ENCODE data around the gene CPN2. TPM values are rescaled to one million over a fixed set of nuclear protein-coding genes. Genes with fewer than 3 reads are reported as not detected.

CPN2 gene
- total RNA-seq, 1 donor from 2014 or later, result not detected

- Mint-ChIP-seq H3K27me3 (peaks cover 29% of the 10 kb centered on the region), H3K36me3 (ENCODE audit: low read depth) (peaks cover 6% of the 10 kb centered on the region), H3K27ac (no peak overlapping the region), H3K9me3 (peaks cover 18% of the 10 kb centered on the region), H3K4me3 (no peak overlapping the region), H3K4me1 (peaks cover 2% of the 10 kb centered on the region)
- intact Hi-C loops (cut with micrococcal nuclease), result no loop called here
- no peak for DNase-seq
These were observed 36.1 kb upstream of the CPN2 start for GRCh38 chr3:194387276-194387675.

GRCh38 chr3:194386648-194387047 is 35.5 kb upstream of the CPN2 start:
- no peak for DNase-seq
- H3K27me3 Mint-ChIP-seq, result peaks cover 29% of the 10 kb centered on the region
- peaks cover 2% of the 10 kb centered on the region for H3K4me1 Mint-ChIP-seq
- H3K4me3 Mint-ChIP-seq, result no peak overlapping the region
- H3K9me3 Mint-ChIP-seq, result peaks cover 18% of the 10 kb centered on the region
- H3K36me3 Mint-ChIP-seq (ENCODE audit: low read depth), result peaks cover 6% of the 10 kb centered on the region
- H3K27ac Mint-ChIP-seq, result no peak overlapping the region
- intact Hi-C loops (cut with micrococcal nuclease), result no loop called here

- Mint-ChIP-seq H3K4me3 (no peak overlapping the region), H3K36me3 (ENCODE audit: low read depth) (peaks cover 6% of the 10 kb centered on the region), H3K4me1 (peaks cover 2% of the 10 kb centered on the region), H3K9me3 (peaks cover 17% of the 10 kb centered on the region), H3K27me3 (peaks cover 24% of the 10 kb centered on the region), H3K27ac (no peak overlapping the region)
- DNase-seq, result no peak
- intact Hi-C loops (cut with micrococcal nuclease), result no loop called here
These were observed 34.9 kb upstream of the CPN2 start for GRCh38 chr3:194386066-194386465.

- peaks cover 4% of the 10 kb centered on the region for H3K9me3 Mint-ChIP-seq
- H3K4me1 Mint-ChIP-seq, result peaks cover 2% of the 10 kb centered on the region
- H3K27ac Mint-ChIP-seq, result no peak overlapping the region
- no peak for DNase-seq
- peaks cover 15% of the 10 kb centered on the region for H3K27me3 Mint-ChIP-seq
- no peak overlapping the region for H3K4me3 Mint-ChIP-seq
- intact Hi-C loops (cut with micrococcal nuclease), result no loop called here
- H3K36me3 Mint-ChIP-seq (ENCODE audit: low read depth), result no peaks in the 10 kb centered on the region
These were observed 33.5 kb upstream of the CPN2 start for GRCh38 chr3:194384569-194385001.

- Mint-ChIP-seq H3K27me3 (peaks cover 11% of the 10 kb centered on the region), H3K27ac (no peak overlapping the region), H3K36me3 (ENCODE audit: low read depth) (no peaks in the 10 kb centered on the region), H3K4me1 (peaks cover 2% of the 10 kb centered on the region), H3K4me3 (no peak overlapping the region), H3K9me3 (no peaks in the 10 kb centered on the region)
- no peak for DNase-seq
- intact Hi-C loops (cut with micrococcal nuclease), result no loop called here
These were observed 33.0 kb upstream of the CPN2 start for GRCh38 chr3:194384156-194384555.

- intact Hi-C loops (cut with micrococcal nuclease), result no loop called here
- peaks cover 2% of the 10 kb centered on the region for H3K4me1 Mint-ChIP-seq
- no peak for DNase-seq
- H3K36me3 Mint-ChIP-seq (ENCODE audit: low read depth), result no peaks in the 10 kb centered on the region
- no peak overlapping the region for H3K27ac Mint-ChIP-seq
- H3K27me3 Mint-ChIP-seq, result peaks cover 14% of the 10 kb centered on the region
- H3K4me3 Mint-ChIP-seq, result no peak overlapping the region
- H3K9me3 Mint-ChIP-seq, result no peaks in the 10 kb centered on the region
These were observed 32.3 kb upstream of the CPN2 start for GRCh38 chr3:194383276-194383940.

GRCh38 chr3:194382892-194383223 is 31.7 kb upstream of the CPN2 start:
- intact Hi-C loops (cut with micrococcal nuclease), result no loop called here
- H3K36me3 Mint-ChIP-seq (ENCODE audit: low read depth), result no peaks in the 10 kb centered on the region
- peaks cover 2% of the 10 kb centered on the region for H3K4me1 Mint-ChIP-seq
- H3K27ac Mint-ChIP-seq, result no peak overlapping the region
- no peak for DNase-seq
- H3K4me3 Mint-ChIP-seq, result no peak overlapping the region
- peaks cover 14% of the 10 kb centered on the region for H3K27me3 Mint-ChIP-seq
- no peaks in the 10 kb centered on the region for H3K9me3 Mint-ChIP-seq

- no peak for DNase-seq
- Mint-ChIP-seq H3K9me3 (no peaks in the 10 kb centered on the region), H3K4me3 (no peak overlapping the region), H3K27ac (no peak overlapping the region), H3K4me1 (peaks cover 2% of the 10 kb centered on the region), H3K27me3 (peaks cover 14% of the 10 kb centered on the region), H3K36me3 (ENCODE audit: low read depth) (no peaks in the 10 kb centered on the region)
- intact Hi-C loops (cut with micrococcal nuclease), result no loop called here
These were observed 31.2 kb upstream of the CPN2 start for GRCh38 chr3:194382196-194382891.

GRCh38 chr3:194381460-194381875 is 30.3 kb upstream of the CPN2 start:
- Mint-ChIP-seq H3K9me3 (no peaks in the 10 kb centered on the region), H3K36me3 (ENCODE audit: low read depth) (no peaks in the 10 kb centered on the region), H3K27me3 (peaks cover 14% of the 10 kb centered on the region), H3K4me1 (peaks cover 2% of the 10 kb centered on the region), H3K4me3 (no peak overlapping the region), H3K27ac (no peak overlapping the region)
- intact Hi-C loops (cut with micrococcal nuclease), result no loop called here
- DNase-seq, result no peak

GRCh38 chr3:194380326-194380725 is 29.2 kb upstream of the CPN2 start:
- H3K27me3 Mint-ChIP-seq, result peaks cover 19% of the 10 kb centered on the region

GRCh38 chr3:194379651-194380050 is 28.5 kb upstream of the CPN2 start:
- Mint-ChIP-seq H3K27ac (no peak overlapping the region), H3K4me1 (peaks cover 2% of the 10 kb centered on the region)

More at GRCh38 chr3:194380326-194380725, 29.2 kb upstream of the CPN2 start:
- Mint-ChIP-seq H3K4me1 (peaks cover 2% of the 10 kb centered on the region), H3K9me3 (no peaks in the 10 kb centered on the region), H3K4me3 (no peak overlapping the region), H3K36me3 (ENCODE audit: low read depth) (no peaks in the 10 kb centered on the region), H3K27ac (no peak overlapping the region)
- no peak for DNase-seq
- intact Hi-C loops (cut with micrococcal nuclease), result no loop called here

GRCh38 chr3:194379231-194379630 is 28.1 kb upstream of the CPN2 start:
- H3K36me3 Mint-ChIP-seq (ENCODE audit: low read depth), result no peaks in the 10 kb centered on the region
- peaks cover 21% of the 10 kb centered on the region for H3K27me3 Mint-ChIP-seq
- no peaks in the 10 kb centered on the region for H3K9me3 Mint-ChIP-seq
- no peak overlapping the region for H3K4me3 Mint-ChIP-seq
- intact Hi-C loops (cut with micrococcal nuclease), result no loop called here
- peaks cover 2% of the 10 kb centered on the region for H3K4me1 Mint-ChIP-seq
- DNase-seq, result no peak
- H3K27ac Mint-ChIP-seq, result no peak overlapping the region

More at GRCh38 chr3:194379651-194380050, 28.5 kb upstream of the CPN2 start:
- H3K4me3 Mint-ChIP-seq, result no peak overlapping the region
- intact Hi-C loops (cut with micrococcal nuclease), result no loop called here
- H3K36me3 Mint-ChIP-seq (ENCODE audit: low read depth), result no peaks in the 10 kb centered on the region
- no peaks in the 10 kb centered on the region for H3K9me3 Mint-ChIP-seq
- no peak for DNase-seq
- H3K27me3 Mint-ChIP-seq, result peaks cover 21% of the 10 kb centered on the region

GRCh38 chr3:194377708-194378107 is 26.6 kb upstream of the CPN2 start:
- no peak for DNase-seq
- H3K27ac Mint-ChIP-seq, result no peak overlapping the region
- no peak overlapping the region for H3K4me3 Mint-ChIP-seq
- no peaks in the 10 kb centered on the region for H3K9me3 Mint-ChIP-seq
- H3K27me3 Mint-ChIP-seq, result peaks cover 16% of the 10 kb centered on the region
- peaks cover 2% of the 10 kb centered on the region for H3K4me1 Mint-ChIP-seq
- H3K36me3 Mint-ChIP-seq (ENCODE audit: low read depth), result no peaks in the 10 kb centered on the region
- intact Hi-C loops (cut with micrococcal nuclease), result no loop called here

GRCh38 chr3:194376241-194376560 is 25.1 kb upstream of the CPN2 start:
- Mint-ChIP-seq H3K27ac (no peak overlapping the region), H3K9me3 (no peaks in the 10 kb centered on the region), H3K36me3 (ENCODE audit: low read depth) (no peaks in the 10 kb centered on the region), H3K4me3 (no peak overlapping the region), H3K4me1 (no peaks in the 10 kb centered on the region), H3K27me3 (peaks cover 13% of the 10 kb centered on the region)
- intact Hi-C loops (cut with micrococcal nuclease), result no loop called here
- no peak for DNase-seq

All from activated CD4-positive, alpha-beta T cell treated with anti-CD3 and anti-CD28 coated beads, Interleukin-2, amount 10 ng/mL, durations not matched to agents 24 days and 14 days (primary cell).